22Rv1 (cell line): ENCODE data around the gene ADAMTS18.

Experiments
- H3K27ac ChIP-seq: fragments of 450-650 bp; 2 replicates; pipeline ENCODE4 v1.5.1; 2017
- ZFX ChIP-seq: fragments of 450-650 bp; IDR thresholded peaks from 2 replicates; pipeline ENCODE4 v1.6.1; 2017; ENCODE audit warnings: antibody characterized with exemption, borderline replicate concordance
- TF ChIP-seq, protein P1 (sequence below): fragments of 450-650 bp; IDR thresholded peaks from 2 replicates; pipeline ENCODE4 v1.5.1; 2017; ENCODE audit warnings: mild to moderate bottlenecking

The ADAMTS18 gene

DNA sequence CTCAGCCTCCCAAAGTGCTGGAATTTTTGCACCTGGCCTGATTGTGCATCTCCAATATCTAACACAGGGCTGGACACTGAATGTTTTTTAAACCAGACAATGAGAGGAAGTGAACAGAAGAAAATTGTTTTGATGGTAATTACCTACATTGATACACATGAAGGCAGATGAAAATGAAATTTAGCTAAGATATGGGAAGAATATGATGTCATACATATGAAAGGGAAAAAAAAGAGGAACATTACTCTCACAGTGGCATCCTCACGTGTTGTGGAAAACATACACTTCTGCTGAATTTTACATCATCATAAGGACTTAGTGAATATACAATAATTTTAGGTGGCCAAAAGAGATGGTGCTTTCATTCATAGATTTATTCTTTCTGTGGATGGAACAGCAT lies 124.0 kb downstream of the ADAMTS18 start:
- H3K27ac ChIP-seq = no peak overlapping the region
- TF ChIP-seq, protein P1, sequence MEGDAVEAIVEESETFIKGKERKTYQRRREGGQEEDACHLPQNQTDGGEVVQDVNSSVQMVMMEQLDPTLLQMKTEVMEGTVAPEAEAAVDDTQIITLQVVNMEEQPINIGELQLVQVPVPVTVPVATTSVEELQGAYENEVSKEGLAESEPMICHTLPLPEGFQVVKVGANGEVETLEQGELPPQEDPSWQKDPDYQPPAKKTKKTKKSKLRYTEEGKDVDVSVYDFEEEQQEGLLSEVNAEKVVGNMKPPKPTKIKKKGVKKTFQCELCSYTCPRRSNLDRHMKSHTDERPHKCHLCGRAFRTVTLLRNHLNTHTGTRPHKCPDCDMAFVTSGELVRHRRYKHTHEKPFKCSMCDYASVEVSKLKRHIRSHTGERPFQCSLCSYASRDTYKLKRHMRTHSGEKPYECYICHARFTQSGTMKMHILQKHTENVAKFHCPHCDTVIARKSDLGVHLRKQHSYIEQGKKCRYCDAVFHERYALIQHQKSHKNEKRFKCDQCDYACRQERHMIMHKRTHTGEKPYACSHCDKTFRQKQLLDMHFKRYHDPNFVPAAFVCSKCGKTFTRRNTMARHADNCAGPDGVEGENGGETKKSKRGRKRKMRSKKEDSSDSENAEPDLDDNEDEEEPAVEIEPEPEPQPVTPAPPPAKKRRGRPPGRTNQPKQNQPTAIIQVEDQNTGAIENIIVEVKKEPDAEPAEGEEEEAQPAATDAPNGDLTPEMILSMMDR = no peak
- no peak for TF ChIP-seq ZFX

GRCh38 chr16:77308163-77308561 lies 126.7 kb downstream of the ADAMTS18 start:
- TF ChIP-seq ZFX = no peak
- TF ChIP-seq, protein P1 = no peak
- no peak overlapping the region for H3K27ac ChIP-seq

- no peak for TF ChIP-seq ZFX
- TF ChIP-seq, protein P1 = no peak
- no peak overlapping the region for H3K27ac ChIP-seq
Measured at GRCh38 chr16:77307426-77308162, 127.2 kb downstream of the ADAMTS18 start.

- no peak overlapping the region for H3K27ac ChIP-seq
- TF ChIP-seq, protein P1 = no peak
- TF ChIP-seq ZFX = no peak
Measured at GRCh38 chr16:77306075-77306474, 128.8 kb downstream of the ADAMTS18 start.

GRCh38 chr16:77304877-77305276 lies 130.0 kb downstream of the ADAMTS18 start:
- no peak for TF ChIP-seq ZFX
- TF ChIP-seq, protein P1 = no peak
- H3K27ac ChIP-seq = no peak overlapping the region

GRCh38 chr16:77304134-77304533 lies 130.7 kb downstream of the ADAMTS18 start:
- no peak for TF ChIP-seq ZFX
- TF ChIP-seq, protein P1 = no peak
- H3K27ac ChIP-seq = no peak overlapping the region

- TF ChIP-seq, protein P1 = no peak
- no peak for TF ChIP-seq ZFX
- no peak overlapping the region for H3K27ac ChIP-seq
Measured at GRCh38 chr16:77302674-77303073, 132.2 kb downstream of the ADAMTS18 start.
